Neural cell (in vitro differentiated cells): ENCODE measurements around the gene NCAM1. TPM values are rescaled to one million over a fixed set of nuclear protein-coding genes. Genes with fewer than 3 reads are reported as not detected.

Source experiments
- H2AFZ ChIP-seq: fragments of 200-600, 300-800 bp; sonication (generic), shearing (Covaris generic); 2 replicates; pipeline ENCODE4 v1.6.0; 2014; ENCODE audit warnings: low read depth, mild to moderate bottlenecking, antibody characterized with exemption, low read length, moderate library complexity
- H3F3A ChIP-seq: fragments of 200-600 bp; shearing (Covaris generic); 2 replicates; pipeline ENCODE4 v1.6.1; 2016; ENCODE audit warnings: mild to moderate bottlenecking, moderate library complexity, mixed read lengths, antibody characterized with exemption, low read length; ENCODE audit not compliant: insufficient read depth, poor library complexity, severe bottlenecking
- H3K27ac ChIP-seq: fragments of 200-600, 300-800 bp; sonication (generic), shearing (Covaris generic); 2 replicates; pipeline ENCODE4 v1.5.1; 2014; ENCODE audit warnings: mild to moderate bottlenecking, low read length, moderate library complexity
- H3K27me3 ChIP-seq: fragments of 300-800, 200-600 bp; sonication (generic), shearing (Covaris generic); 2 replicates; pipeline ENCODE4 v1.6.0; 2014; ENCODE audit warnings: mild to moderate bottlenecking, low read depth, low read length, moderate library complexity; ENCODE audit not compliant: insufficient read depth
- H3K36me3 ChIP-seq: fragments of 300-800, 200-600 bp; sonication (generic), shearing (Covaris generic); 2 replicates; pipeline ENCODE4 v1.5.1; 2014; ENCODE audit warnings: mild to moderate bottlenecking, antibody characterized with exemption, low read length, moderate library complexity; ENCODE audit not compliant: insufficient read depth
- H3K4me2 ChIP-seq: fragments of 300-800, 200-600 bp; sonication (generic), shearing (Covaris generic); 2 replicates; pipeline ENCODE4 v1.6.0; 2014; ENCODE audit warnings: mild to moderate bottlenecking, low read length
- H3K4me3 ChIP-seq: fragments of 300-800, 200-600 bp; sonication (generic), shearing (Covaris generic); 2 replicates; pipeline ENCODE4 v1.5.1; 2014; ENCODE audit warnings: mild to moderate bottlenecking, low read length, moderate library complexity
- H3K79me2 ChIP-seq: fragments of 200-600 bp; shearing (Covaris generic); replicated peaks from 2 replicates; pipeline ENCODE4 v1.6.0; 2014; ENCODE audit warnings: mild to moderate bottlenecking, low read length, moderate library complexity; ENCODE audit not compliant: insufficient read depth
- H3K9ac ChIP-seq: fragments of 300-800, 200-600 bp; sonication (generic), shearing (Covaris generic); 2 replicates; pipeline ENCODE4 v1.6.1; 2016; ENCODE audit warnings: mild to moderate bottlenecking, low read length, mixed read lengths
- H3K9me2 ChIP-seq: fragments of 200-600 bp; shearing (Covaris generic); 2 replicates; pipeline ENCODE4 v1.6.1; 2016; ENCODE audit warnings: mild to moderate bottlenecking, low read length, mixed read lengths; ENCODE audit not compliant: insufficient read depth
- H3K9me3 ChIP-seq: fragments of 200-600, 300-800 bp; sonication (generic), shearing (Covaris generic); 2 replicates; pipeline ENCODE4 v1.6.1; 2016; ENCODE audit warnings: mild to moderate bottlenecking, mixed run types, low read length, moderate library complexity, mixed read lengths
- H4K20me1 ChIP-seq: fragments of 200-600 bp; shearing (Covaris generic); 2 replicates; pipeline ENCODE4 v1.6.1; 2016; ENCODE audit warnings: mild to moderate bottlenecking, mixed run types; ENCODE audit not compliant: insufficient read depth
- EP300 ChIP-seq: fragments of 450-650 bp; conservative IDR thresholded peaks from 2 replicates; pipeline ENCODE4 v1.6.1; 2014; ENCODE audit warnings: antibody characterized with exemption, mild to moderate bottlenecking, moderate library complexity; ENCODE audit not compliant: poor library complexity, severe bottlenecking
- EZH2 ChIP-seq: fragments of 200-600, 300-800 bp; shearing (Covaris generic), sonication (generic); IDR thresholded peaks from 2 replicates; pipeline ENCODE4 v1.6.1; 2014; ENCODE audit warnings: antibody characterized with exemption, low read length, borderline replicate concordance, mild to moderate bottlenecking; ENCODE audit not compliant: insufficient read depth, poor library complexity, severe bottlenecking
- MXI1 ChIP-seq: fragments of 450-650 bp; conservative IDR thresholded peaks from 2 replicates; pipeline ENCODE4 v1.6.1; 2014; ENCODE audit warnings: antibody characterized with exemption, mild to moderate bottlenecking; ENCODE audit not compliant: poor library complexity, severe bottlenecking
- POLR2AphosphoS5 ChIP-seq: IDR thresholded peaks from 2 replicates; pipeline ENCODE4 v1.6.1; 2012
- RAD21 ChIP-seq: fragments of 450-650 bp; conservative IDR thresholded peaks from 2 replicates; pipeline ENCODE4 v1.6.1; 2014; ENCODE audit warnings: antibody characterized with exemption, mild to moderate bottlenecking, moderate library complexity
- SMC3 ChIP-seq: fragments of 450-650 bp; conservative IDR thresholded peaks from 2 replicates; pipeline ENCODE4 v1.6.1; 2014; ENCODE audit warnings: antibody characterized with exemption, mild to moderate bottlenecking, moderate library complexity; ENCODE audit not compliant: poor library complexity
- TAF1 ChIP-seq: IDR thresholded peaks from 2 replicates; pipeline ENCODE4 v1.6.1; 2012; ENCODE audit warnings: low read depth
- polyA plus RNA-seq: library from polyadenylated mRNA; depleted of rRNA; stranded (reverse); fragments of >200 nt; gene quantifications from 2 replicates; pipeline ENCODE4 v1.2.3, GENCODE V29; 2014
- TF ChIP-seq, protein P1 (sequence below): fragments of 450-650 bp; IDR thresholded peaks from 2 replicates; pipeline ENCODE4 v1.5.1; 2014; ENCODE audit warnings: antibody characterized with exemption, mild to moderate bottlenecking, moderate library complexity; ENCODE audit not compliant: poor library complexity, severe bottlenecking
- TF ChIP-seq, protein P2 (sequence below): IDR thresholded peaks from 2 replicates; pipeline ENCODE4 v1.6.1; 2012; ENCODE audit warnings: borderline replicate concordance

The NCAM1 gene
- polyA plus RNA-seq, 1 donor from 2014 or later = 120 TPM

DNA sequence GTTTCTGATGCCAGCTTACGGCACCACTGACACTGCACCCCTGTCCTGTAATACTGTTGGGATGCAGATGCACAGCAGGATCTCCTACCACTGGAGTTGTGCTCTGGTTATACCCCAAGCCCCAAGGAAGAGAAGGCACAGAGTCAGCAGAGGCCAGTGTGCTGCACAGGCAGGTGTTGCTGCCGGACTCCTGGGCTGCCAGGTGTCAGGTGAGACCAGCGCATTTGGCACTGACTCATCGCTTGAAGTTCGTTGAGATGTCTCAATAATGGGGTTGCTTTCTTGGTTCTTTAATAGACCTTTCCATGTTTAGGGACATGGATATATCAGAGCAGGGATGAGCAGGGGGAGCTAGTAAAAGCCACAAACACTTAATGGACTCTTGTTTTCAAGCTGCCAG is 277.5 kb downstream of the NCAM1 start:
- no peaks in the 10 kb centered on the region for H3K79me2 ChIP-seq
- TF ChIP-seq, protein P1, sequence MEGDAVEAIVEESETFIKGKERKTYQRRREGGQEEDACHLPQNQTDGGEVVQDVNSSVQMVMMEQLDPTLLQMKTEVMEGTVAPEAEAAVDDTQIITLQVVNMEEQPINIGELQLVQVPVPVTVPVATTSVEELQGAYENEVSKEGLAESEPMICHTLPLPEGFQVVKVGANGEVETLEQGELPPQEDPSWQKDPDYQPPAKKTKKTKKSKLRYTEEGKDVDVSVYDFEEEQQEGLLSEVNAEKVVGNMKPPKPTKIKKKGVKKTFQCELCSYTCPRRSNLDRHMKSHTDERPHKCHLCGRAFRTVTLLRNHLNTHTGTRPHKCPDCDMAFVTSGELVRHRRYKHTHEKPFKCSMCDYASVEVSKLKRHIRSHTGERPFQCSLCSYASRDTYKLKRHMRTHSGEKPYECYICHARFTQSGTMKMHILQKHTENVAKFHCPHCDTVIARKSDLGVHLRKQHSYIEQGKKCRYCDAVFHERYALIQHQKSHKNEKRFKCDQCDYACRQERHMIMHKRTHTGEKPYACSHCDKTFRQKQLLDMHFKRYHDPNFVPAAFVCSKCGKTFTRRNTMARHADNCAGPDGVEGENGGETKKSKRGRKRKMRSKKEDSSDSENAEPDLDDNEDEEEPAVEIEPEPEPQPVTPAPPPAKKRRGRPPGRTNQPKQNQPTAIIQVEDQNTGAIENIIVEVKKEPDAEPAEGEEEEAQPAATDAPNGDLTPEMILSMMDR = no peak
- TF ChIP-seq SMC3 (no peak), TAF1 (no peak), RAD21 (no peak), EZH2 (no peak), MXI1 (no peak), POLR2AphosphoS5 (no peak), EP300 (no peak)
- TF ChIP-seq, protein P2, sequence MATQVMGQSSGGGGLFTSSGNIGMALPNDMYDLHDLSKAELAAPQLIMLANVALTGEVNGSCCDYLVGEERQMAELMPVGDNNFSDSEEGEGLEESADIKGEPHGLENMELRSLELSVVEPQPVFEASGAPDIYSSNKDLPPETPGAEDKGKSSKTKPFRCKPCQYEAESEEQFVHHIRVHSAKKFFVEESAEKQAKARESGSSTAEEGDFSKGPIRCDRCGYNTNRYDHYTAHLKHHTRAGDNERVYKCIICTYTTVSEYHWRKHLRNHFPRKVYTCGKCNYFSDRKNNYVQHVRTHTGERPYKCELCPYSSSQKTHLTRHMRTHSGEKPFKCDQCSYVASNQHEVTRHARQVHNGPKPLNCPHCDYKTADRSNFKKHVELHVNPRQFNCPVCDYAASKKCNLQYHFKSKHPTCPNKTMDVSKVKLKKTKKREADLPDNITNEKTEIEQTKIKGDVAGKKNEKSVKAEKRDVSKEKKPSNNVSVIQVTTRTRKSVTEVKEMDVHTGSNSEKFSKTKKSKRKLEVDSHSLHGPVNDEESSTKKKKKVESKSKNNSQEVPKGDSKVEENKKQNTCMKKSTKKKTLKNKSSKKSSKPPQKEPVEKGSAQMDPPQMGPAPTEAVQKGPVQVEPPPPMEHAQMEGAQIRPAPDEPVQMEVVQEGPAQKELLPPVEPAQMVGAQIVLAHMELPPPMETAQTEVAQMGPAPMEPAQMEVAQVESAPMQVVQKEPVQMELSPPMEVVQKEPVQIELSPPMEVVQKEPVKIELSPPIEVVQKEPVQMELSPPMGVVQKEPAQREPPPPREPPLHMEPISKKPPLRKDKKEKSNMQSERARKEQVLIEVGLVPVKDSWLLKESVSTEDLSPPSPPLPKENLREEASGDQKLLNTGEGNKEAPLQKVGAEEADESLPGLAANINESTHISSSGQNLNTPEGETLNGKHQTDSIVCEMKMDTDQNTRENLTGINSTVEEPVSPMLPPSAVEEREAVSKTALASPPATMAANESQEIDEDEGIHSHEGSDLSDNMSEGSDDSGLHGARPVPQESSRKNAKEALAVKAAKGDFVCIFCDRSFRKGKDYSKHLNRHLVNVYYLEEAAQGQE = no peak
- no peak overlapping the region for H2AFZ ChIP-seq
- H3K27ac ChIP-seq = no peak overlapping the region
- no peak overlapping the region for H3K4me3 ChIP-seq
- no peaks in the 10 kb centered on the region for H3F3A ChIP-seq
- no peaks in the 10 kb centered on the region for H4K20me1 ChIP-seq
- H3K27me3 ChIP-seq = no peaks in the 10 kb centered on the region
- H3K4me2 ChIP-seq = no peak overlapping the region
- no peaks in the 10 kb centered on the region for H3K9me2 ChIP-seq
- H3K9ac ChIP-seq = no peak overlapping the region
- no peaks in the 10 kb centered on the region for H3K9me3 ChIP-seq
- peaks cover 18% of the 10 kb centered on the region for H3K36me3 ChIP-seq

DNA sequence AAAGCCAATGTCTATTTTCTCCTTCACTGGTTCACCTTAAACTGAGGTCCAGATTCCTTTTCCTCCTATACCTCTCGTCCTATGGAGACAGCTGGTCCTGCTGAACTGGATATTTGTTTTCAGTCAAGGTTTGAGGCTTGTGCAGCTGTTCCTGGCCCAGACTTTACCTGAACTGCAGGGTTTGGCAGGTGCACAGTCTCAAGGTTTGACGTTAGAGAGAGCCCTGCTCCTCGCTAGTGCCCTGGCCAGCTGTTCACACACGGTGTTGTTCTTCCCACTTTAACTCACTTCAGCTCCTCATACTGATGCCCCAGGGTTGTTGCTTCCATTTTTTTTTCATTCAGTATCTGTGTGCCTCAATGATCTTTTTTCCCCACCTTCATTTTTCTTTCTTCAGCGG is 279.2 kb downstream of the NCAM1 start:
- Histone ChIP-seq H2AFZ (no peak overlapping the region), H3K9ac (no peak overlapping the region), H3K36me3 (peaks cover 22% of the 10 kb centered on the region), H3K9me3 (no peaks in the 10 kb centered on the region), H3K4me2 (no peak overlapping the region), H3F3A (no peaks in the 10 kb centered on the region), H4K20me1 (no peaks in the 10 kb centered on the region), H3K4me3 (no peak overlapping the region), H3K9me2 (no peaks in the 10 kb centered on the region), H3K27me3 (no peaks in the 10 kb centered on the region), H3K79me2 (no peaks in the 10 kb centered on the region), H3K27ac (no peak overlapping the region)
- TF ChIP-seq, protein P1 = no peak
- no peak for TF ChIP-seq RAD21
- no peak for TF ChIP-seq EP300
- TF ChIP-seq, protein P2 = no peak
- TF ChIP-seq EZH2 = no peak
- no peak for TF ChIP-seq TAF1
- no peak for TF ChIP-seq SMC3
- TF ChIP-seq MXI1 = no peak
- TF ChIP-seq POLR2AphosphoS5 = no peak
